ENCODE results near the gene CYP2S1.

CYP2S1 gene

GRCh38 chr19:41218249-41218614 lies 25.2 kb downstream of the CYP2S1 start:
- H3K9me3 ChIP-seq (ENCODE audit: control insufficient read depth, low read length): no peaks in the 10 kb centered on the region
- no peaks in the 10 kb centered on the region for H3K27me3 ChIP-seq (ENCODE audit: control insufficient read depth, insufficient read depth, low read length)
- H3K36me3 ChIP-seq (ENCODE audit: control insufficient read depth, insufficient read depth, low read length): no peaks in the 10 kb centered on the region
- peak overlapping the region; percentile 71 for H3K27ac ChIP-seq
- H3K79me2 ChIP-seq: no peaks in the 10 kb centered on the region
- H3K9ac ChIP-seq: peak overlapping the region; percentile 63
- peak overlapping the region; percentile 94 for H3K4me2 ChIP-seq (ENCODE audit: low read length)
- no peak for TF ChIP-seq CTCF (IDR thresholded peaks at IDR 0.05)
- peak overlapping the region; percentile 95 for H2AFZ ChIP-seq
- H3K4me1 ChIP-seq: peaks cover 6% of the 10 kb centered on the region
- peak overlapping the region; percentile 58 for H3K4me3 ChIP-seq (ENCODE audit: low read depth, low read length)

- Histone ChIP-seq H3K27ac (peak within 1 kb of the TSS; percentile 71), H3K27me3 (ENCODE audit: control insufficient read depth, insufficient read depth, low read length) (no peaks in the 10 kb centered on the region), H3K9ac (peak within 1 kb of the TSS; percentile 63), H3K9me3 (ENCODE audit: control insufficient read depth, low read length) (no peaks in the 10 kb centered on the region), H3K4me2 (ENCODE audit: low read length) (peak within 1 kb of the TSS; percentile 94), H3K4me1 (peaks cover 6% of the 10 kb centered on the region), H3K79me2 (no peaks in the 10 kb centered on the region), H3K4me3 (ENCODE audit: low read depth, low read length) (peak within 1 kb of the TSS; percentile 58), H3K36me3 (ENCODE audit: control insufficient read depth, insufficient read depth, low read length) (no peaks in the 10 kb centered on the region), H2AFZ (peak within 1 kb of the TSS; percentile 95)
- TF ChIP-seq CTCF (IDR thresholded peaks at IDR 0.05): no peak
These were observed 25.8 kb downstream of the CYP2S1 start, which contains the start of gene AXL for GRCh38 chr19:41218615-41219507. Gene AXL, plus strand, starts transcription at chr19:41219223. Its CDS starts 170 bp downstream, at chr19:41219393.

- peak overlapping the region; percentile 94 for H3K4me2 ChIP-seq (ENCODE audit: low read length)
- H3K79me2 ChIP-seq: no peaks in the 10 kb centered on the region
- H2AFZ ChIP-seq: peak overlapping the region; percentile 95
- no peaks in the 10 kb centered on the region for H3K27me3 ChIP-seq (ENCODE audit: control insufficient read depth, insufficient read depth, low read length)
- no peak for TF ChIP-seq CTCF (IDR thresholded peaks at IDR 0.05)
- H3K9ac ChIP-seq: no peak overlapping the region
- peak overlapping the region; percentile 58 for H3K4me3 ChIP-seq (ENCODE audit: low read depth, low read length)
- H3K36me3 ChIP-seq (ENCODE audit: control insufficient read depth, insufficient read depth, low read length): no peaks in the 10 kb centered on the region
- peak overlapping the region; percentile 71 for H3K27ac ChIP-seq
- peaks cover 6% of the 10 kb centered on the region for H3K4me1 ChIP-seq
- no peaks in the 10 kb centered on the region for H3K9me3 ChIP-seq (ENCODE audit: control insufficient read depth, low read length)
These were observed 27.0 kb downstream of the CYP2S1 start for GRCh38 chr19:41219924-41220567.

- no peaks in the 10 kb centered on the region for H3K27me3 ChIP-seq (ENCODE audit: control insufficient read depth, insufficient read depth, low read length)
- no peaks in the 10 kb centered on the region for H3K36me3 ChIP-seq (ENCODE audit: control insufficient read depth, insufficient read depth, low read length)
- H3K9ac ChIP-seq: no peak overlapping the region
- no peak for TF ChIP-seq CTCF (IDR thresholded peaks at IDR 0.05)
- H3K27ac ChIP-seq: no peak overlapping the region
- no peaks in the 10 kb centered on the region for H3K79me2 ChIP-seq
- no peaks in the 10 kb centered on the region for H3K9me3 ChIP-seq (ENCODE audit: control insufficient read depth, low read length)
- H2AFZ ChIP-seq: no peak overlapping the region
- H3K4me2 ChIP-seq (ENCODE audit: low read length): no peak overlapping the region
- H3K4me3 ChIP-seq (ENCODE audit: low read depth, low read length): no peak overlapping the region
- H3K4me1 ChIP-seq: peaks cover 6% of the 10 kb centered on the region
These were observed 27.8 kb downstream of the CYP2S1 start for GRCh38 chr19:41220811-41221210.
